GM12801 (cell line): Measurements from ENCODE around the gene CXCL16.

Experiments
- CTCF ChIP-seq: IDR thresholded peaks from one replicate; pipeline ENCODE4 v1.5.1; 2011; ENCODE audit warnings: control low read depth; ENCODE audit not compliant: insufficient read length; ENCODE audit errors: extremely low read depth

The CXCL16 gene

GRCh38 chr17:4693416-4693815 is 46.3 kb downstream of the CXCL16 start:
- TF ChIP-seq CTCF: no peak

- no peak for TF ChIP-seq CTCF
Observed at GRCh38 chr17:4691686-4692085, 48.0 kb downstream of the CXCL16 start.

- TF ChIP-seq CTCF: no peak
Observed at GRCh38 chr17:4690745-4691144, 49.0 kb downstream of the CXCL16 start.
